GM11168 (cell line): ENCODE results near the gene ZNF503.
"Not testable (repeated sequence)": the region's sequence is repeated elsewhere in the genome, so short reads cannot be mapped to it uniquely, and the experiment has no call there.

ENCODE experiments used
- in situ Hi-C: fragments of 300-500 bp; cut with MboI; formaldehyde crosslinking; loops from one replicate; pipeline ENCODE4 v1.12.0; 2022; ENCODE audit warnings: low sequenced_read_pairs; ENCODE audit not compliant: unreplicated experiment

The ZNF503 gene

GRCh38 chr10:75396631-75397495 is 4.7 kb downstream of the ZNF503 start:
- in situ Hi-C loops = no loop called here

- in situ Hi-C loops = no loop called here
Measured at GRCh38 chr10:75395932-75396630, 5.5 kb downstream of the ZNF503 start.

- in situ Hi-C loops = no loop called here
Measured at GRCh38 chr10:75395066-75395931, 6.3 kb downstream of the ZNF503 start.

GRCh38 chr10:75394221-75394620 is 7.3 kb downstream of the ZNF503 start:
- in situ Hi-C loops = no loop called here

- in situ Hi-C loops = no loop called here
Measured at GRCh38 chr10:75392744-75393143, 8.8 kb downstream of the ZNF503 start.

- in situ Hi-C loops = no loop called here
Measured at GRCh38 chr10:75392271-75392670, 9.3 kb downstream of the ZNF503 start.

- in situ Hi-C loops = no loop called here
Measured at GRCh38 chr10:75390178-75390577, 11.4 kb downstream of the ZNF503 start.

GRCh38 chr10:75388082-75388481 is 13.5 kb downstream of the ZNF503 start:
- in situ Hi-C loops = no loop called here

- in situ Hi-C loops = no loop called here
Measured at GRCh38 chr10:75386128-75386527, 15.4 kb downstream of the ZNF503 start.

GRCh38 chr10:75379817-75380216 is 21.7 kb downstream of the ZNF503 start:
- in situ Hi-C loops = no loop called here

- in situ Hi-C loops = no loop called here
Measured at GRCh38 chr10:75379212-75379724, 22.3 kb downstream of the ZNF503 start.

GRCh38 chr10:75378379-75378778 is 23.2 kb downstream of the ZNF503 start:
- in situ Hi-C loops = no loop called here

GRCh38 chr10:75377869-75378268 is 23.7 kb downstream of the ZNF503 start:
- in situ Hi-C loops = no loop called here

GRCh38 chr10:75375838-75376237 is 25.7 kb downstream of the ZNF503 start:
- in situ Hi-C loops = no loop called here

- in situ Hi-C loops = no loop called here
Measured at GRCh38 chr10:75371010-75371409, 30.6 kb downstream of the ZNF503 start.

- in situ Hi-C loops = not testable (repeated sequence)
Measured at GRCh38 chr10:75369838-75370237, 31.7 kb downstream of the ZNF503 start.

- in situ Hi-C loops = no loop called here
Measured at GRCh38 chr10:75367901-75368300, 33.7 kb downstream of the ZNF503 start.

- in situ Hi-C loops = no loop called here
Measured at GRCh38 chr10:75367021-75367487, 34.5 kb downstream of the ZNF503 start.

- in situ Hi-C loops = no loop called here
Measured at GRCh38 chr10:75363431-75363830, 38.1 kb downstream of the ZNF503 start.

GRCh38 chr10:75359876-75360275 is 41.7 kb downstream of the ZNF503 start:
- in situ Hi-C loops = not testable (repeated sequence)
